NT2/D1 (cell line): Measurements from ENCODE around the gene RAC2.

ENCODE experiments used
- DNase-seq: peaks from one replicate; pipeline ENCODE4 v3.0.0-alpha.2; 2011; ENCODE audit warnings: low read depth, low spot score
- H3K27me3 ChIP-seq: 2 replicates; pipeline ENCODE4 v1.6.0; 2011; ENCODE audit warnings: mild to moderate bottlenecking; ENCODE audit not compliant: insufficient read length, insufficient read depth
- H3K36me3 ChIP-seq: 2 replicates; pipeline ENCODE4 v1.6.1; 2011; ENCODE audit warnings: mild to moderate bottlenecking, low read length, mixed read lengths; ENCODE audit not compliant: insufficient read depth, insufficient read length
- H3K4me1 ChIP-seq: 2 replicates; pipeline ENCODE4 v1.5.1; 2011; ENCODE audit not compliant: insufficient read depth, insufficient read length
- H3K4me3 ChIP-seq: 2 replicates; pipeline ENCODE4 v1.5.1; 2011; ENCODE audit warnings: low read depth; ENCODE audit not compliant: insufficient read length
- H3K9ac ChIP-seq: 2 replicates; pipeline ENCODE4 v1.6.0; 2011; ENCODE audit warnings: low read depth; ENCODE audit not compliant: insufficient read length
- H3K9me3 ChIP-seq: 2 replicates; pipeline ENCODE4 v1.5.1; 2011; ENCODE audit warnings: mild to moderate bottlenecking, low read length; ENCODE audit not compliant: insufficient read depth
- SUZ12 ChIP-seq: IDR thresholded peaks from 2 replicates; pipeline ENCODE4 v1.6.1; 2011; ENCODE audit not compliant: insufficient read length, insufficient read depth; ENCODE audit errors: extremely low read depth
- YY1 ChIP-seq: IDR thresholded peaks from 2 replicates; pipeline ENCODE4 v1.6.1; 2011; ENCODE audit not compliant: insufficient read length, insufficient read depth
- ZNF274 ChIP-seq: IDR thresholded peaks from 2 replicates; pipeline ENCODE4 v1.6.1; 2011; ENCODE audit warnings: mild to moderate bottlenecking, low read depth, low read length

Gene RAC2

GRCh38 chr22:37226087-37226486, 18.0 kb downstream of the RAC2 start:
- Histone ChIP-seq H3K9me3 (no peaks in the 10 kb centered on the region; the same call in 1 of the 2 replicates), H3K9ac (no peak overlapping the region), H3K4me3 (no peak overlapping the region), H3K4me1 (peaks cover 10% of the 10 kb centered on the region), H3K27me3 (no peaks in the 10 kb centered on the region), H3K36me3 (peaks cover 9% of the 10 kb centered on the region)
- DNase-seq, result no peak
- no peak for TF ChIP-seq SUZ12
- TF ChIP-seq YY1, result no peak
- TF ChIP-seq ZNF274, result no peak

DNA sequence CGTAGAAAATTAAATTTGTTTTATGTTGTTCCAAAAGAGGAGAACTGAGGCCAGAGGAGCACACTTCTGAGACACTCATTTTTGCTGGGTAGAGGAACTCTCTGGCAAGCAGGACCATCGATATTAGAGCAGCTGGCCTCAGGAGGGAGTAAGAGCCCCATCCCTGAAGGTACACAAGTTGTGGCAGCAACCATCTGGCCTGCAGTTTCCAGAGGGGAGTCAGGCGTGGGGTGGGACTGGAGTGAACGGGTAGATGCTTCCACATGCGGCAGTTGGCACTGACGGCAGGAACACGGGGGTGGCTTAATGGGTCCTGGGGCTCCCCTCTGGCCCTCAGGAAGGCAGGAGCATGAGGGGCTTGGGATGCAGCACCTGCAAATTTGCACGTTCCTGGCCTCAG, 18.6 kb downstream of the RAC2 start:
- peaks cover 10% of the 10 kb centered on the region for H3K4me1 ChIP-seq
- no peak for DNase-seq
- TF ChIP-seq YY1 (no peak), ZNF274 (no peak), SUZ12 (no peak)
- no peaks in the 10 kb centered on the region for H3K27me3 ChIP-seq
- H3K9me3 ChIP-seq, result no peaks in the 10 kb centered on the region; the same call in 1 of the 2 replicates
- H3K4me3 ChIP-seq, result no peak overlapping the region
- H3K36me3 ChIP-seq, result peaks cover 6% of the 10 kb centered on the region
- H3K9ac ChIP-seq, result no peak overlapping the region

GRCh38 chr22:37224757-37225420, 19.2 kb downstream of the RAC2 start:
- H3K36me3 ChIP-seq, result peaks cover 6% of the 10 kb centered on the region
- no peak overlapping the region for H3K4me3 ChIP-seq
- no peaks in the 10 kb centered on the region; the same call in 1 of the 2 replicates for H3K9me3 ChIP-seq
- TF ChIP-seq YY1, result no peak
- TF ChIP-seq ZNF274, result no peak
- TF ChIP-seq SUZ12, result no peak
- no peak for DNase-seq
- H3K4me1 ChIP-seq, result peaks cover 10% of the 10 kb centered on the region
- H3K27me3 ChIP-seq, result no peaks in the 10 kb centered on the region
- H3K9ac ChIP-seq, result no peak overlapping the region

GRCh38 chr22:37223965-37224551, 20.0 kb downstream of the RAC2 start:
- TF ChIP-seq SUZ12 (no peak), YY1 (no peak), ZNF274 (no peak)
- Histone ChIP-seq H3K36me3 (peaks cover 6% of the 10 kb centered on the region), H3K9me3 (no peaks in the 10 kb centered on the region; the same call in 1 of the 2 replicates), H3K27me3 (no peaks in the 10 kb centered on the region), H3K4me1 (peaks cover 6% of the 10 kb centered on the region), H3K9ac (no peak overlapping the region), H3K4me3 (no peak overlapping the region)
- DNase-seq, result no peak

DNA sequence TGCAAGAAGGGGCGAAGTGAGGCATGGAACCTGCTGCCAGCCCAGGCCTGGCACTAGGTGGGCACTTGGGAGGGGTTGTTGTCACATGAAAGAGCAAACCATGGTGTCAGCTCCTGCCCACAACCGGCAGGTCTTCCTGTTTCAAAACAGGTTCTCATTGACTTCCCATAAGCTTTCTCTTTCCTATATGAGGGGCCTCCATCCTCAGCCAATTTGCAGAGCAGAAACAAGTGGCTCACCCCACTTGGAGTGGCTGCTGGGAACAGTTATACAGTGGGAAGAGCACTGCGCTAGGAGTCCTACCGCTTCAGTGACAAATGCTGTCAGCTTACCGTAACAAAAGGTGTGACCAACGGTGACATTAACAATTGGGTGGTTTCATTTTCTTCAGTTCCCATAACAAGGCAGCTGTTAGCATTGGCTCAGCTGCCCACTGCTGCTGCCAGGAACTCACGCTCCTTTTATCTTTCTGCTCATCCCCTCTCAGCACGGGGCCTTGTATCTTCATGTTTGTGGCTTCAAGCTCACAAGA, 21.6 kb downstream of the RAC2 start:
- no peak for DNase-seq
- Histone ChIP-seq H3K4me3 (no peak overlapping the region), H3K9ac (no peak overlapping the region), H3K9me3 (no peaks in the 10 kb centered on the region; the same call in 1 of the 2 replicates), H3K4me1 (no peaks in the 10 kb centered on the region), H3K36me3 (peaks cover 6% of the 10 kb centered on the region), H3K27me3 (no peaks in the 10 kb centered on the region)
- TF ChIP-seq ZNF274 (no peak), SUZ12 (no peak), YY1 (no peak)

DNA sequence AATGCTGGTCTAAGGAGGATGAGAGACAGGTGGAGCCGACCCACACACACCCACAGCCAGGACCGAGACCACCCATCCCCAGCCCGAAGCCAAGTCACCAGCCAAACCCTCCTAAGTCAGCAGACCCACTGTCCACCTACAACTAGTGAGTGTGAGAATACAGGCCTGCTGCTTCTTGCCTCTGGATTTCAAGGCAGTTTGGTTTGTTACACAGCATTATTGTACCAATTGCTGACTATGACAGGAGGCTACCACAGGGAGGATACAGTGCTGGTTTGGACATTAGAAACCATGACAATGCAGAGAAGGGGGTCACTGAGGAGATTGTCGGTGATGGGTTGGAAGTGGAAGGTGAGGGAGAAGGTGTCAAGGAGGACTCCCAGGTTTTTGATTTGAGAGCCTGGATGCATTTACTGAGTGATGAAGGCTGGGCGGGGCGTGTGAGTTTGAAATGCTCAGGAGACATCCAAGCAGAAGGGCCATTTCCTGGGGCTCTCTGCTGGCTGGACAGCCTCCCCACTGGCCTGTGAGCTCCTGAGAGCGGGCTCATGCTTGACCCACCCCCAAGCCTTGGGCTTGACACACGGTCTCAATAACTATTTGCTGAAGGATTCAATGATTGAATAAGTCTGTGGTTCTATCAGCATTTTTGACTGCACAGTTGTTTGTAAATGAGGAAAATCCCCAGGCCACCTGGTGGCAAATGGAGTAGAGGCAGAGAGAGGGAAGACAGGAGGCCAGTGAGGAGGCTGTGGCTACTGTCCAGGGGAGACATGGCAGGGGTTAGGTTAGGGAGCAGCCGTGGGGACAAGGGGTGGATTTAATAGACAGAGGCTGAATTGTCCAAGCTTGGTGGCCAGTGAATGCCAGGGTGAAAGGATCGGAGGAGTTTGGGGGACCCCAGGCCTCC, 22.4 kb downstream of the RAC2 start:
- Histone ChIP-seq H3K9me3 (no peaks in the 10 kb centered on the region; the same call in 1 of the 2 replicates), H3K27me3 (no peaks in the 10 kb centered on the region), H3K4me3 (no peak overlapping the region), H3K36me3 (peaks cover 6% of the 10 kb centered on the region), H3K4me1 (no peaks in the 10 kb centered on the region), H3K9ac (no peak overlapping the region)
- TF ChIP-seq SUZ12 (no peak), YY1 (no peak), ZNF274 (no peak)
- DNase-seq, result no peak

DNA sequence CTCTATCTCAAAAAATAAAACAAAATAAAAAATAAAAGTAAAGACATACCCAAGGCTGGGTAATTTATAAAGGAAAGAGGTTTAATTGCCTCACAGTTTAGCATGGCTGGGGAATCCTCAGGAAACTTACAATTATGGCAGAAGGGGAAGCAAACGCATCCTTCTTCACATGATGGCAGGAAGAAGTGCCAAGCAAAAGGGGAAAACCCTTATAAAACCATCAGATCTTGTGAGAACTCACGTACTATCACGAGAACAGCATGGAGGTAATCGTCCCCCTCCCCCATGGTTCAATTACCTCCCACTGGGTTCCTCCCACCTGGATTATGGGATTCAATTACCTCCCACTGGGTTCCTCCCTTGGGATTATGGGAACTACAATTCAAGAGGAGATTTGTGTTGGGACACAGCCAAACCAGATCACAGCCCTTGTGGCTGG, 23.5 kb downstream of the RAC2 start:
- no peak for DNase-seq
- no peak overlapping the region for H3K9ac ChIP-seq

More for the DNA sequence above, 23.5 kb downstream of the RAC2 start:
- no peak for TF ChIP-seq SUZ12
- peak; percentile 17; the same call in 1 of the 2 replicates for TF ChIP-seq ZNF274
- TF ChIP-seq YY1, result no peak
- Histone ChIP-seq H3K4me1 (no peaks in the 10 kb centered on the region), H3K36me3 (peaks cover 4% of the 10 kb centered on the region), H3K9me3 (no peaks in the 10 kb centered on the region; the same call in 1 of the 2 replicates), H3K27me3 (no peaks in the 10 kb centered on the region), H3K4me3 (no peak overlapping the region)
